ENCODE data around the gene UBQLN4.
"Not testable (repeated sequence)": the region's sequence is repeated elsewhere in the genome, so short reads cannot be mapped to it uniquely, and the experiment has no call there.

UBQLN4 gene

GRCh38 chr1:156055281-156056048 lies 1.9 kb upstream of the UBQLN4 start:
- no peak for DNase-seq

GRCh38 chr1:156054500-156055280 lies 1.1 kb upstream of the UBQLN4 start, which contains the start of gene LAMTOR2:
TSS of gene LAMTOR2 (plus strand) at chr1:156054782. CDS start at chr1:156054890, 108 bp downstream.
- DNase-seq, result peak; percentile 96 to 97

- peak; percentile 59 to 63 for DNase-seq
These were observed 483 bp downstream of the UBQLN4 start for GRCh38 chr1:156052862-156053767.

- no peak for DNase-seq
These were observed 2.4 kb downstream of the UBQLN4 start for GRCh38 chr1:156051011-156051725.

DNA sequence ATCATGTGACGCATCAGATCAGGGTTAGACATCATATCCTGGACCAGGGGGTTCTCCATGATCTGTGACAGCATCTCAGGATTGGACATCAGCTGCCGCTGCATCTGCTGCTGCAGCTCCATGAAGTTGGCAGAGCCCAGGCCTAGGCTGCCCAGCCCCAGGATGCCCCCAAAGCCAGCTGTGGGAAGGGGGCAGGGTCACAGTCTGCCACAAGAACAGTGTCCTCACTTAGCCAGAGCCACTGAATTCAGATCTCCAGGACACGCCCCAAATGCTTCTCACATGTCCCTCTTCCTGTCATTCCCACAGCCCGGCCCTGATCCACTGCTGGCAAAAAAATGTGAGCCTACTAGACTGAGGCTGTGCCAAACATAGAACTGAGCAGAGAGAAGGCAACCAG lies 3.2 kb downstream of the UBQLN4 start:
- no peak for DNase-seq

- DNase-seq, result no peak
These were observed 4.8 kb downstream of the UBQLN4 start for GRCh38 chr1:156048663-156049258.

DNA sequence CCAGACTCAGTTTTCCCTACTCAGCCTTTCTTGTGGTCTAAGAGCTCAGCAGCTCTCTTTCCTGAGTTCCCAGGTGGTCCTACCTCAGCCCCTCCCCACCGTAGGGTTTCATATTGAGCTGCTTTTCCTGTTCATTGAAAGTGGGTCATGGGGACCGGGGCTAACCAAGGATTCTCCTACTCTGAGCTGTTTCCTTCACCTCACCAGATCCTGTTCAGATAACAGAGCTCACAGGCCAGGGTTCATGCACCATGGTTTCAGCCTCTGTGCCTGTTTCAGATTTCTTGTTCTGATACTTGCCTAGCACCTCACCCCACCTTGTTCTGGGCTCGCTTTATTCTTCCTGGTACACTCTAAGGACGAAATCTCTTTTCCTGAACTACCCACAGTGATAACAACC lies 8.5 kb downstream of the UBQLN4 start:
- DNase-seq, result no peak

- no peak for DNase-seq
These were observed 10.8 kb downstream of the UBQLN4 start for GRCh38 chr1:156042828-156043227.

DNA sequence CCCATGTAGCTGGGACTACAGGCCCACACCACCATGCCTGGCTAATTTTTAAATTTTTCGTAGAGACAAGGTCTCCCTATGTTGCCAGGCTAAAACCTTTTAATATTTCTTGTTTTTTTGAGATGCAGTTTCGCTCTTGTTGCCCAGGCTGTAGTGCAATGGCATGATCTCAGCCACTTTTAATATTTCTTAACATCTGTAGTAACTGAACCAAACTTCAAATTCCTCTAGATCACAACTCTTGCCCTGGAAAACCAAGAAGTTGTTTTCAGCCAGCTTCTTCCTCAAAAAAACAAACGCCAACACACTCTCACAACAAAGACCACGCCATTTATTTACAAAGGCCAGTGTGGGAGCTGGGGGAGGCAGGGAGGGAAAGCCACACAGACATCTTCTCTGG lies 18.6 kb downstream of the UBQLN4 start:
- not testable (repeated sequence) for DNase-seq

DNA sequence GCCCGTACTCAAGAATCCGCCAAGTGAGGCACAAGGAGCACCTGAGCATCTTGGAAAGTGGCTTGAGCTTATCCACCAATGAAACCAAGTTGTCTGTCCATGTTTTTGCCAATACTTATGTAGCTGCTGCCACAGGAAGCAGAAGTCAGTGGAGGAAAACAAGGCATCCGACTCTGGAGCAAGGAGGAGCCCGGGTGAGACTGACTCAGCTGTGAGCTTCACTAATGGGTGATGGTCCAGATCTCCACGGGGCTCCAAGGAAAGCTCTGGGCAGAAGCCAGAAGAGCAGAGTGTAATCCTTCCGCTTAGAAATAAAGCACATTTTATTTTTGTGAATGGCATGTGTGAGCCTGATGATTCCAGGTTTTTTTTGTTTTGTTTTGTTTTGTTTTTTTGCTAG lies 20.6 kb downstream of the UBQLN4 start:
- DNase-seq, result no peak

DNA sequence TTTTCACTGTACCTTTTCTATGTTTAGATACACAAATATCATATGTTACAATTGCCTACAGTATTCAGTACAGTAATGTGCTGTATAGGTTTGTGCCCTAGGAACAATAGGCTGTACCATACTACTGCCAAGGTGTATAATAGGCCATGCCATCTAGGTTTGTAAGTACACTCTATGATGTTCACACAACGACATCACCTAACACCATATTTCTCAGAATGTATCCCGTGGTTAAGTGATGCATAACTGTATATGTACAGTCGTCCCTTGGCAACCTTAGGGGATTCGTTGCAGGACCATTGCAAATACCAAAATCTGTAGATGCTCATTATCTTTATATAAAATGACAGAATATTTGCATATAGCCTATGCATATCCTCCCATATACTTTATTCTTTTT lies 27.0 kb downstream of the UBQLN4 start:
- DNase-seq, result no peak

DNA sequence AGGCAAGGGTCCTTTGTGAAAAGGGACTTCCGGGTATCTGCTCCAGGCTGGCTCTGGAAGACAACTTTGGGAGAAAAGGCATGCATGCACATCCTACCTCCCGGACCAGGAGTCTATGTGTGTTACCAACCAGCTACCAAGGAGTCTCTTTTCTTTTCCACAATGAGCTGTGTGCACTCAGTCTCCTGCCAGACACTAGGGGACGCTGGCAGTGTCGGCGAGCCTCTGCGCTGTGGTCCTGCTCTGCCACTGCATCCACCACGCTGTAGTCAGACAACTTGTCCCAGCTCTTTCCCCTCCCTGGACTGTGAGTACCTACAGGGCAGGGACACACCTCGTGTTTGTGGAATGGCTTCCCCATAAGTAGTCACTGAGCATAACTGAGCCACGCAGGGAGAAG lies 27.7 kb downstream of the UBQLN4 start:
- DNase-seq, result peak in 1 of 2 experiments; percentile 12

- DNase-seq, result no peak
These were observed 28.8 kb downstream of the UBQLN4 start for GRCh38 chr1:156024801-156025200.

DNA sequence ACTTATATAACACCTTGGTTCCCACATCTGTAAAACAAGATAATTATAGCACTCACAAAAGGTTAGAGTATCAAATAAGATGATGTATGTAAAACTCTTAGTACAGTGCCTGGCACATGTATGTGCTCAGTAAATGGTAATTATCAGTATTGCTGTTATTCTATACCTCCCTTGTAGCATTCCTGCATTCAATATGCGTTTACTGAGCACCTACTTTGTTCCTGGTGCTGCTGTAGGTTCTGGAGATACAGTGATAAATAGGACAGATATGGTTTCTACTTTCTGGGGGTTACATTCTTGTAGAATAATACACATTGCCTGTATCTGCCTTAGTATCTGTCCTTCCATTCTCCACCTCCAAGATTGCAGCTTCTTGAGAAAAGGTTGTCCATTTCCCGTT lies 31.6 kb downstream of the UBQLN4 start:
- DNase-seq, result no peak

GRCh38 chr1:156021093-156021428 lies 32.5 kb downstream of the UBQLN4 start:
- no peak for DNase-seq

DNA sequence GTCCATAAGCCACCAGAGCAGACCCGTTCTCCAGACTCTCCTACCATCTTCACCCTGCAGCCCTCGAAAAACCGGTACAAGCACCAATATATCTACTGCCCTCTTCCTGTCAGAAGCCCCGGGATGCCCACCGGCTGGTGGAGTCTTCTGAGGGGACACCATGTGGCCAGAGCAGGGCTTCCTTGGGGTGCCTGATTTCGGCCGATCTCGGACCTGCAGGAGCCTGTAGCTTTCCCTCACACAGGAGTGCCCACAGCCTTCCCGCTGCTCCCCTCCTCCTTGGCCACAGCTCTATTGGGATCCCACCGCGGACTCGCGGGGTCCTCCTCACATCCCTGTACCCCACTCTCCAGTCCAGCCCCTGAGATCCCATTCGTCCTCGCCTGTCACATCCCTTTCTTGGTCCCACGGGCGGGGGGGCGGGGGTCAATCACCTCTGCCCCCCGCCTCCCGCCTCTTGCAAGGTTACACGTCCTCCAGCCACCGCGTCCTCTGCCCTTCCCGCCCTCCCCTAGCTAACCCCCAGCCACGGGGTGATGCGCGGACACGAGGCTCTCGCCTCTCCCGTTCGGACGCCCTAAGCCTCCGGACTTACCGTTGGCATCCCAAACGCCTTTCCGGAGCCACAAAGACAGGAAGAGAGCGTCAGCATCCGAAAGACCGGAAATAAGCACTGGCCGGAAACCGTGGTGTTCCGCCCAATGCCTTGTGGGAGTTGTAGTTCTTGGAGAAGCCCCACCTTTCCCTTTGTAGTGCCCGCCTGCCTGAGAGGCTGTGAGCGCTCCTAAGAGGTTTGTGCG lies 33.1 kb downstream of the UBQLN4 start, which contains the start of gene SSR2:
SSR2 (minus strand) TSS at position 659 of the 800 bp plus-strand sequence. CDS start 784 bp downstream, outside the sequence.
- DNase-seq, result peak; percentile 75 to 77

GRCh38 chr1:156019946-156020292 lies 33.7 kb downstream of the UBQLN4 start:
- no peak for DNase-seq

DNA sequence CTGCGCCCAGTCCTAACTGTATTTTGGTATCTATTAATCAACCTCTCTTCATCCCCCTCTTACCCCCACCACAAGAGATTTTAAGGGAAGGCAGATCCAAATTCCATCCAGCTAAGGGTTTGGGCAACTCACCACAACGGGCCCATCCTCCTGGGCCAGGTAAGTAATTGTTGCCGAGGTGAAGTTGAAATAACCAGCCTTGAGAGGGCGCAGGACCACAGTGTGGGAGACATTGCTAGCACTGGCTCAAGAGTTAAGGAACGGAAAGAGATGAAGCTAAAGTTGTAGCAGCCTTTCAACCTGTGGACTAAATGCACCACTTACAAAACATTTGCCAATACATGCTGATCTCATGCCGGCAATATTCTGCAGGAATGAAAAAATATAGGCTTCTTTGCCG lies 38.8 kb downstream of the UBQLN4 start:
- no peak for DNase-seq

- DNase-seq, result no peak
These were observed 41.4 kb downstream of the UBQLN4 start for GRCh38 chr1:156012051-156012817.

DNA sequence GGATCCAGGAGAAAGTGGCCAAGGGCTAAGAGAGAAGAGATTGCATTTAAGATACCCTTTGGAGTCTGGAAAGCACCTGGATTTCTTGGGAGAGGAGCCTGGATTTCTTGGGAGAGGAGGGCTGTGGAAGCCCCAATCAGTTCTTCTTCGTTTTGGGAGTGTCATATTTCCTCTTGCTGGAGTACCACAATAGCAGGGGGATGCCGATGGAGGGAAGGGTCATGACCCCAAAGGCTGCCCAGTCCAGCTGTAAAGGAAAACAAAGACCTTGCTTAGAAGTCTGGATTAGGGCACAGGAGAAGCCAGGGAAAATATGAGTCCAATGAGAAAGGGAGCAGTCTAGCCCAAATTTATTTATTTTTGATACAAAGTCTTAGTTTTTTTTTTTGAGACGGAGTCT lies 44.2 kb downstream of the UBQLN4 start:
- no peak for DNase-seq

Data from activated CD4-positive, alpha-beta T cell treated with anti-CD3 and anti-CD28 coated beads, Interleukin-2, amount 50 U/mL, for 4 hours (primary cell).